Astrocyte (in vitro differentiated cells and primary cell): ENCODE data around the gene ZEB2.

Experiments used
- CTCF ChIP-seq: IDR thresholded peaks from 2 replicates; pipeline ENCODE4 v1.5.1; 2011; ENCODE audit warnings: low read depth, mild to moderate bottlenecking, inconsistent platforms, low read length, moderate library complexity; ENCODE audit not compliant: insufficient read depth
- EZH2 ChIP-seq: IDR thresholded peaks from 2 replicates; pipeline ENCODE4 v1.6.1; 2012; ENCODE audit warnings: mild to moderate bottlenecking, low read length, inconsistent platforms; ENCODE audit not compliant: insufficient read depth

- TF ChIP-seq CTCF: no peak
- TF ChIP-seq EZH2: no peak
These were observed 10.1 kb downstream of the ZEB2 start for GRCh38 chr2:144509879-144510221.
